22Rv1 (cell line): ENCODE data around the gene CIB4.

Experiments used
- H3K27ac ChIP-seq: fragments of 450-650 bp; 2 replicates; pipeline ENCODE4 v1.5.1; 2017
- ZFX ChIP-seq: fragments of 450-650 bp; IDR thresholded peaks from 2 replicates; pipeline ENCODE4 v1.6.1; 2017; ENCODE audit warnings: antibody characterized with exemption, borderline replicate concordance
- TF ChIP-seq, protein P1 (sequence below): fragments of 450-650 bp; IDR thresholded peaks from 2 replicates; pipeline ENCODE4 v1.5.1; 2017; ENCODE audit warnings: mild to moderate bottlenecking

The CIB4 gene

DNA sequence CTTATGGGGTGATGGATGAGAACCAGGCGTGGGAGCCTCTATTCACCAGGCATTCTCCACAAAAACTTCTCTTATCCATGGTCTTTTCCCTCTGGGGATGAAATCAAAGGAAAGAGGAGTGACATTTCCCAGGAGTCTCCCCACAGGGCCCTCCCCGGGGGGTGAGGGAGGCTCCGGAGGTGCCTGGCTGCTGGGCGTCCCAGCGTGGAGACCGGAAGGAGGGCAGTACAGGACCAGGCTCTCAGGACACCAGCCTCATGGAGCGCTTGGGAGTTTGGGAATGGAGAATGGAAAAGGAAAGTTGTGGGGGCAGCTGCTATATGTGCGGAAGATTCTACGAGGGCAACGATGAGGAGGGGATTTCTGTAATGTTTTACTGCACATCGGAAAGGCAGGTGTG is 22.1 kb downstream of the CIB4 start:
- no peak overlapping the region for H3K27ac ChIP-seq
- no peak for TF ChIP-seq ZFX
- TF ChIP-seq, protein P1, sequence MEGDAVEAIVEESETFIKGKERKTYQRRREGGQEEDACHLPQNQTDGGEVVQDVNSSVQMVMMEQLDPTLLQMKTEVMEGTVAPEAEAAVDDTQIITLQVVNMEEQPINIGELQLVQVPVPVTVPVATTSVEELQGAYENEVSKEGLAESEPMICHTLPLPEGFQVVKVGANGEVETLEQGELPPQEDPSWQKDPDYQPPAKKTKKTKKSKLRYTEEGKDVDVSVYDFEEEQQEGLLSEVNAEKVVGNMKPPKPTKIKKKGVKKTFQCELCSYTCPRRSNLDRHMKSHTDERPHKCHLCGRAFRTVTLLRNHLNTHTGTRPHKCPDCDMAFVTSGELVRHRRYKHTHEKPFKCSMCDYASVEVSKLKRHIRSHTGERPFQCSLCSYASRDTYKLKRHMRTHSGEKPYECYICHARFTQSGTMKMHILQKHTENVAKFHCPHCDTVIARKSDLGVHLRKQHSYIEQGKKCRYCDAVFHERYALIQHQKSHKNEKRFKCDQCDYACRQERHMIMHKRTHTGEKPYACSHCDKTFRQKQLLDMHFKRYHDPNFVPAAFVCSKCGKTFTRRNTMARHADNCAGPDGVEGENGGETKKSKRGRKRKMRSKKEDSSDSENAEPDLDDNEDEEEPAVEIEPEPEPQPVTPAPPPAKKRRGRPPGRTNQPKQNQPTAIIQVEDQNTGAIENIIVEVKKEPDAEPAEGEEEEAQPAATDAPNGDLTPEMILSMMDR = no peak

DNA sequence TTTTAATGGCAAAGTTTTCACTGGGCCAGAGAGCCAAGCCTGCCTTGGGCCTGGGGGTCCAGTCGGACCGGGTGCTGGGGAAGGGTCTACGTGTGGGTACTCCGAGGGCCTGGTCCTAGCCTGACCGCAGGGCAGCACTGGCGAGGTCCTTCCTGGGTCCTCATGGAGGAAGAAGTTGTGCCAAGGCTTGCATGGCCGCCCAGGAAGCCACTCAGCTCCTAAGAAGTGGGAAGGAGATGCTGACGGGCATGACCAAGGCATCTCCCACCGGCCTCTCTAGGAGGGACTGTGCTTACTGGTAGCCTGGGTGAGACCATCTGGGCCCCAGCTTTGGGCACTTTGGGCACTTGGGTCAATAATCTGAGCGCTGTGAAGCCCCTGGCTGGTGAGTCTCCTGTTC is 22.6 kb downstream of the CIB4 start:
- no peak for TF ChIP-seq ZFX
- TF ChIP-seq, protein P1 = no peak
- H3K27ac ChIP-seq = no peak overlapping the region

DNA sequence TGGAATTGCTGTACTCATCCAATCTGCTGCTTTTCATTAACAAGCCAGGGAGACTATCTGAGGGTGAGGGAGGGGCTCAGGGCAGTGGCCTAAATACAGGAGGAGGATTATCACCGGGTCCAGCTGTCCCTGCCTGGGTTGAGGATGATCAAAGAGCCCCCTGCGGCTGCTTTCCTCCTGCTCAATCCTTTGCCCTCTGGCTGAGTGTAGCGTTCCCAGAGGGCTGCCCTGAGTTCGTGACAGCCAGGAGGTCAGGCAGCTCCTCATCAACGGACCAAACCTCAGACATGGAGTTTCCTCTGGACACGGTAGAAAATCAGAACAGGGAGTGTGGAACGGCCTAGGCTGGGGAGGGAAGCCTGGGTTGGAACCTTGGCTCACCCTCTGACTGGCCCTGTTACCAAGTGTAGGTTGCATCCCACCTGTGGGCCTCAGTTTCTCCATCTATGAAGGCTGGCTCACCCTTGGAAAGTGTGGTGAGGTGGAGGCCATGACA is 23.5 kb downstream of the CIB4 start:
- TF ChIP-seq ZFX = no peak
- TF ChIP-seq, protein P1 = no peak
- H3K27ac ChIP-seq = no peak overlapping the region

DNA sequence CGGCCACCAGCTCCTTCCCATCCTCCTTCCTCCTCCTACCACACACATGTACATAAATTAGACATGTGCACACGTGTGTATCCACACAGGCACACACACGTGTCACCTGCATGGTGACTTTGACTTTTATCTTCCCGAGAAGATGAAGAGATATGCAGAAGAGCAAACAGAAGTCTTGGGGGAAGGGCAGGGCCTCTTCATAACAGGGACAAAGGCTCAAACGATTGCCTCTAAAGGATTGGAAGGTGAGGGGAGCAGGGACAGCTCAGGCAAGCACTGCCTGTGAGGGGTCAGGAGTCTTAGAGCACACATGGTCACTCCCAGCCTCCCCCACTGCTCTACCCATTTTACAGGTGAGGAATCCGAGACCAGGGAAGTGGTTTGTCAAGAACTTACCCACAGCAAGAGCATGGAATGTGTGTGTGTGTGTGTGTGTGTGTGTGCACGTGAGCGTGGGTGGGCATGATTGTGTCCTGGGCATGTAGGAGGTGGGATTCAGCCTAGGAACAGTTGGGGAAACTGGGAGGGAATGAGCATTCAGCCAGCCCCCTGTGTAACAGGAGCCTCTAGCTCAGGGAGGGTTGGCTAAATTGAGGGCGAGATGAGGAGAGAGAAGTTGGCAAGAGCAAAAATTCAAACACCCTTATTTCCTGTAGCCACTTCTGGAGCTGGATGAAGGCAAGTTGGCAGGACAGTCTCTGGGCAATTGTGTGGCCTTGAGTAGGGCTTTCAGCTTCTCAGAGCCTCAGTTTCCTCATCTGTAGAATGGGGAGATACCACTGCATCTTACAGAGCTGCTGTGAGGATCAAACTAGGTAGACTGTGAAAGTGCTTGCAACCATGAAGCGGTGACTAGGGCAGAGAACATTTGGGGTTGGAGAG is 24.2 kb downstream of the CIB4 start:
- no peak for TF ChIP-seq ZFX
- TF ChIP-seq, protein P1 = no peak
- no peak overlapping the region for H3K27ac ChIP-seq

DNA sequence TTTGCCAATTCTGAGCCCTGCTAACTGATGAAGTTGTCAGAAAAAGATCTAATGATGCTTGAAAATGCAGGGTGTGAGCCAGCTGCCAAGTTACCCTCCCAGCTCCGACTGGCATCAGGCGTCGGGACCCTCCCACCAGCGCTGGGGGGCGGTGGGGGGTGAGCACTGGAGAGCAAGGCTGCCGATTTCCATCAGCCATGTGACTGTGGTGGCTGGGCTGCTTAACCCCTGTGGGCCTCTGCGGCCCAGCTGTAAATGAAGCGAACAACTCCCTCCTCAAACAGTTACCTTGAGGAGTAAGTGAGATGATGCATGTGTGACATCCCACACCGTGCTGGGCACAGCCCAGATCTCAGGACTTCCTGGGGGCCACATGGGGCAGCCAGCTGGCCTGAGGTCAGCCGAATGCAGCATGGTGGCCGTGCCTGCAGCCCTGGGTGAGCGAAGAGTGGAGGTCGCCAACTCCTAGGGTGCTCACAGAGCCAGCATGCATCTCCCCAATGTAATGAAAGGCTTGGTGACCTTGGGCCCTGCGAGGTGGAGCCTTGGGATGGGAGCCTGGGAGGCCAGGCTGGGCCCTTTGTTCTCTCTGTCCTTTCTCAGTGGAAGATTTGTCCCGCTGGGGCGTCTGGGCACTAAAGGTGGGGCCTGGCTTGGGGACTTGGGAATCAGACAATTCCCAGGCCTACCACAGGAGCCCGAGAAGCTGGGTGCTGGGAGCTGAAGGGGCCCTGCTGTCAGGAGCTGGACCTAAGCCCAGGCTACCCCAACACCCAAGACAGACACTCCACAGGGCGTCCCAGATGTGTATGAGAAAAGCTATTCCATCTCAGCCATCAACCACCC is 25.1 kb downstream of the CIB4 start:
- no peak for TF ChIP-seq ZFX
- TF ChIP-seq, protein P1 = no peak
- H3K27ac ChIP-seq = no peak overlapping the region

DNA sequence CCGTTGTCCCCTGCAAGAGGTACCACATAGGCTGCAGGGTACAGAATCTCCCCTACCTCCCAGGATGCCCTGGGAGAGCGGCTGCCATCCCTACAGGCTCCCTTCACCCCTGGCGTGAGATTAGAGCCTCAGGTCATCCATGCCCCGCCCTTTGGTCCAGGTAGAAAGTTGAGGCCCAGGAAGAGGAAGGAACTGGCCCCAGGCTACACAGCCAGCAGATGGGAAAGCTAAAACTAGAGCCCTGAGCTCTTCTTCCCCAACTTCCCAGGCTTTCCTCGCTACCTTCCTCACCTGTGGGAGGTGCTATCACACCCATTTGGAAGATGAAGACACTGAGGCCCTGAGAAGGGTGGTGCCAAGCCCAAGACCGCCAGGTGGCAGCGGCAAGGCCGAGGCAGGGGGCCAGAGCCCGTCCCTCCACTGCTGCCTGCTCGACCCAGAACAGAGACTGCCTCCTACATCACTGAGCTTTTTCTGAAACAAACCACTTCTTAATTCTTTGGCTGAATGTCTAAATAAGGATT is 25.8 kb downstream of the CIB4 start:
- TF ChIP-seq, protein P1 = peak; percentile 26; the same call in 1 of the 2 replicates
- TF ChIP-seq ZFX = no peak
- no peak overlapping the region for H3K27ac ChIP-seq
